Fibroblast of villous mesenchyme (primary cell): ENCODE measurements around the gene ZBTB20. TPM values are rescaled to one million over a fixed set of nuclear protein-coding genes. Genes with fewer than 3 reads are reported as not detected.

ENCODE experiments used
- DNase-seq: peaks from one replicate; pipeline ENCODE4 v3.0.0-alpha.2; 2010; ENCODE audit warnings: low read depth
- H3K4me3 ChIP-seq: 2 replicates; pipeline ENCODE4 v1.5.1; 2011; ENCODE audit warnings: low read depth, mild to moderate bottlenecking, low read length
- total RNA-seq: library from RNA; depleted of rRNA; stranded (reverse); fragments of >200 nt; gene quantifications from 2 replicates; pipeline ENCODE4 v1.2.3, GENCODE V29; 2012
- TF ChIP-seq, protein P1 (sequence below): IDR thresholded peaks from 2 replicates; pipeline ENCODE4 v1.5.1; 2012; ENCODE audit warnings: low read depth, mild to moderate bottlenecking, low read length; ENCODE audit not compliant: insufficient read depth

The ZBTB20 gene
- total RNA-seq, 1 donor, result 28.1 TPM

DNA sequence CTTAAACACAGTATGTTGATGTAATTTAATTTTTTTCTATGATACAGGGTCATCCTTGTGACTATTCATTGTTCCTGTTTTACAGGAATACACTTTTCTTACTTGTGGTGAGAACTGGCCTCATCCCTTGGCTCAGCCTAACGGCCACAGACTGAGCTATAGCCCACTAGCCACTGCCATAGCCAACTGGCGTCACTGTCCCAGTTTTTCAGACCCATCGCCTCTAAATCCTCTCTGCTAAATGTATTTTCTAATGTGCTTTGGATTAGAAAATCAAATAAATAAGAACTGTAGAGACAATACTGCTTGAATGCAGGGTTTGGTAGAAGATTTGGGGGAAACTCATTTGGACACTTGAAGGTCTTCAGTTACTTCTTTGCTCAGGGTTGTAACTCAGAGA lies 740.2 kb downstream of the ZBTB20 start:
- TF ChIP-seq, protein P1, sequence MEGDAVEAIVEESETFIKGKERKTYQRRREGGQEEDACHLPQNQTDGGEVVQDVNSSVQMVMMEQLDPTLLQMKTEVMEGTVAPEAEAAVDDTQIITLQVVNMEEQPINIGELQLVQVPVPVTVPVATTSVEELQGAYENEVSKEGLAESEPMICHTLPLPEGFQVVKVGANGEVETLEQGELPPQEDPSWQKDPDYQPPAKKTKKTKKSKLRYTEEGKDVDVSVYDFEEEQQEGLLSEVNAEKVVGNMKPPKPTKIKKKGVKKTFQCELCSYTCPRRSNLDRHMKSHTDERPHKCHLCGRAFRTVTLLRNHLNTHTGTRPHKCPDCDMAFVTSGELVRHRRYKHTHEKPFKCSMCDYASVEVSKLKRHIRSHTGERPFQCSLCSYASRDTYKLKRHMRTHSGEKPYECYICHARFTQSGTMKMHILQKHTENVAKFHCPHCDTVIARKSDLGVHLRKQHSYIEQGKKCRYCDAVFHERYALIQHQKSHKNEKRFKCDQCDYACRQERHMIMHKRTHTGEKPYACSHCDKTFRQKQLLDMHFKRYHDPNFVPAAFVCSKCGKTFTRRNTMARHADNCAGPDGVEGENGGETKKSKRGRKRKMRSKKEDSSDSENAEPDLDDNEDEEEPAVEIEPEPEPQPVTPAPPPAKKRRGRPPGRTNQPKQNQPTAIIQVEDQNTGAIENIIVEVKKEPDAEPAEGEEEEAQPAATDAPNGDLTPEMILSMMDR, result no peak
- no peak overlapping the region for H3K4me3 ChIP-seq
- DNase-seq, result no peak

DNA sequence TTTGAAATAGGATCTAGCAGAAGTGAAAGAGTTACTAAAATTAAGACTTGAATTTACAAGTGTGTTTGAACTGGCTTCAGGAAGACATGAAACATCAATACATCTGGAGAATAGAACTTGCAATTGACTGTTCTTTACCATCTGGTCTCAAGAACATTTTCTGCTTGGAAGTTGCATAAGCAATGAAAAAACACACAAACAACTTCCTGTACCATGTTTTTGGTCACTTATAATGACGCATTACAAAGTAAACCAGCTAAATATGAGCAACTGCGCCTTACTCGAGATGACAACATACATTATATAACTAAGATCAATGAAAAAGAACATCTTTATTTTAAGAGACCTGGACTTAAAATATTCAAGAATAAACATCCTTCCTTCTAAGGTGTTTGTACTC lies 740.8 kb downstream of the ZBTB20 start:
- TF ChIP-seq, protein P1, result no peak
- DNase-seq, result peak; percentile 85
- H3K4me3 ChIP-seq, result no peak overlapping the region

DNA sequence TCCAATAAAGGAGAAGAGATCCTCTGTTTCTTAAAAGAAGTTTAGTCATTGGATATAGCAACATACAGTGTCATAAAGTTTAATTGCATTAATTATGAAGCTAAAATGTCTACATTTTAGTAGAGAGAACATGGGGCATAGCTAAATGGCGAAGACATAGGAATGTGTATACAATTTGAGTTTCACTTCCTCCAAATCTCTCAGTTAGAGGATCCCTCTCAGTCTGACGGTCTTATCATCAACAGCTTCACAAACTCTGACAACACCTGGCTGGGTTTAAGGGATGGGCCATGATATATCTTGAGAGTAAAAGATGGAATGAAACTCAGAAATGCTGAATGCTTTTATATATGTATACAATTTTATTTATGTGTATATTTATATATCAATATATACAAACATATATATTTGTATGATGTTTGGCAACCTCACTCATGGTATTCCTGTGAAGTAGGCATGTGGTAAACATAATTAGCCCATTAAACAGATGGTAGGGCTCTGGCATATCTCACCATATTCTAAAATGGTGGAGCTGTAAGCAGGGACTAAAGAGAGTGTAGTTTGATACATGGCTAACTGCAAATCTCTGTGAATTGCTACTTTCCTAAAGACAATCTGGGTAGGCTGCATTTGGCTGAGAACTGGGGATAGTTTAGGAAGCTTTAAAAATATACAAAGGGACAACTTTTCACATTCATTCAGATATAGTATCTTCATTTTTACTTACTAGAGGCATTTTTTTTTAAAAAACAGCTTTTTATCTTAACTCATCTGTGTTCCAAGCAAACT lies 741.7 kb downstream of the ZBTB20 start:
- no peak overlapping the region for H3K4me3 ChIP-seq
- TF ChIP-seq, protein P1, result no peak
- DNase-seq, result no peak

DNA sequence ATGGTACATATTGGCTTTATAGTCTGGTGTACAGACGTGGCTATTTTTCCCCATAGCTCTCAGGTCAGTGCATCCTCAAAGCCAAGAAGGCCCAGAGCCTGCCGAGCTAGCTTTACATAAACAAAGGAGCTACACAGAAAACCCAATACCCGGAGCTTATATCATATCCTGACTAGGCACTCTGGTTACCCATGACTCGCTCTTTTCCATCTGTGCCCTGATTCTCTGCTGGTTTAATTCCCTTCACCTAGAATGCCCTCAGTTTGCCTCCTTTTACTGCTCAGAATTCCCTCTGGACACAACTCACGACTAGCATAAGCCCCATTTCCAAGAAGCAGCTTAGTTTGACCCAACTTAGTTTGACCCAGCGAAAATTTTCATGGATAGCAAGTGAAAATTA lies 742.5 kb downstream of the ZBTB20 start:
- DNase-seq, result peak; percentile 49

DNA sequence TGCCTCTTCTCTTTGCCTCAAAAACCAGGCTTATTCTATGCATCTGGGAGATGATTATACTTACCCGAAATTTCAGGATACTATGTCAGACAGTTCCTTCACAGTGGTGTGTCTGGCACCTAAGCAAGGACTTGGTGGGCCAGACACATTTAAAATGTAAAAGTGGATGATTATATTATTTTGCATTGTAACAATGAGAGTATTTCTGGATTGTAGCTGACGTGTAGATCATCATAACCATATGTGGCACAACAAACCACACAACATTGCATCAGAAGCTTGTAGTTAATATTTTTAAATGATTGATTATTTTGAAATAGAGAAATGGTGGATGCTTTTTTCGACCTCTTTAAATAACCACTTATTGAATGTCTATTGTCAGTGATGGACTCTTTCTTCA lies 744.2 kb downstream of the ZBTB20 start:
- TF ChIP-seq, protein P1, result no peak
- no peak overlapping the region for H3K4me3 ChIP-seq
- DNase-seq, result no peak

More for the DNA sequence above, 742.5 kb downstream of the ZBTB20 start:
- TF ChIP-seq, protein P1, result no peak
- H3K4me3 ChIP-seq, result no peak overlapping the region

DNA sequence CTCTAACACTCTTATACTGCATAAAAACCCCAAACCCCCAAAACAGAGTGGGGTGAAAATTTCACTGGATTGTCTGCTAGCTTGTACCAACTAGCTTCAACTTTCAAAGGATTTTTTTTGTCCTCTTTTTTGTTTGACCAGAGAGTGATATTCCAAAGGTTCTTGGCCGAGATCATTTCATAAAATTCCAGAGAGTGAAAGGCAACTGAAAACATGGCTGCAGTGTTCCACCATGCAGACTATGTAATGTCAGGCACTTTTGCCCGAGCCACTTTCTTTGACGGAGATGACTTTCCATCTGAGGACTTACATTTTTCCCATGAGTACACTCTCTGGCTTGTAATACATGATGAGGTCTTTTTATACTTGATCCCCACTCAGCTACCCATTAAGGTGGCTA lies 745.7 kb downstream of the ZBTB20 start:
- TF ChIP-seq, protein P1, result no peak
- no peak for DNase-seq
- H3K4me3 ChIP-seq, result no peak overlapping the region

DNA sequence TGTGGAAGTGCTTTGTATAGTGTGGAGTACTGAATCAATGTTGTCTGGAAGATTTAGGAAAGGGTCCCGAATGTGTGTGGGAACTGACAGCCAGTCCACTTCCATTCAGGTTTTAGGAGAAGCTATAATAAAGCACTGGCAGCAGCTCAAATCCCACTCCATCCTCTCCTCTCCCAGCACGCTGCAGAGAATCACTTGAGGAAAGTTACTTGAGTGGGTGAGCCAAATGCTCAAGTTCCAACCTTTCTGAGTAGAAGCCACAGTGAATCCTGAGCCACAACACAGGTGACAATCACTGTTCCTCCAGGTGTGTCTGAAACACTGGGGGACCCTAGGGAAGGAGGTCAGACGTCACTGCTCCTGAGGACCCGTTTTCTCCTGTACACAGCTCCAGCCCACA lies 746.7 kb downstream of the ZBTB20 start:
- TF ChIP-seq, protein P1, result no peak
- no peak for DNase-seq
- H3K4me3 ChIP-seq, result no peak overlapping the region
